ENCODE results near the gene ILK. TPM values are rescaled to one million over a fixed set of nuclear protein-coding genes. Genes with fewer than 3 reads are reported as not detected.
A peak's percentile ranks its signal among the peaks of the same experiment; 100 is the strongest.

Gene ILK
- total and polyA plus RNA-seq, 2 experiments from 2014 or later = 114 to 126 TPM

DNA sequence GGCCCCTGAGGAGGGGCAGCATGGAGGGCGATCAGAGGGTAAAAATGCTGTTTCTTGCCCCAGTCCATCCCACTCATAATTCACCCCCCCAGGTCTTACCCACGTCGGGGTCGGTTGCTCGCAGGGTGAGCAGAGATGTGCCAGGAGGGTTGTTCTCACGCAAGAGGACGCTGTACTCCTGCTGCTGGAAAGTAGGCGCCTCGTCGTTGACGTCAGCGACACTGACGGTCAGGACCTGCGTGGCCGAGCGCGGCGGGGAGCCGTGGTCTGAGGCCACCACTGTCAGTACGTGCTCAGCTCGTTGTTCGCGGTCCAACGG, 26.0 kb downstream of the ILK start:
- WGBS (ENCODE audit: low lambda C conversion rate, missing lambda C conversion rate) = 95% methylated on average over 24 of the region's 24 CpGs
- DNase-seq (ENCODE audit: low spot score) = no peak
- TF ChIP-seq EZH2phosphoT487 (IDR thresholded peaks at IDR 0.05; ENCODE audit: low read depth, severe bottlenecking, unreplicated experiment) (no peak), EZH2 (IDR thresholded peaks at IDR 0.05; ENCODE audit: borderline replicate concordance) (no peak)
- TF ChIP-seq, protein P1, sequence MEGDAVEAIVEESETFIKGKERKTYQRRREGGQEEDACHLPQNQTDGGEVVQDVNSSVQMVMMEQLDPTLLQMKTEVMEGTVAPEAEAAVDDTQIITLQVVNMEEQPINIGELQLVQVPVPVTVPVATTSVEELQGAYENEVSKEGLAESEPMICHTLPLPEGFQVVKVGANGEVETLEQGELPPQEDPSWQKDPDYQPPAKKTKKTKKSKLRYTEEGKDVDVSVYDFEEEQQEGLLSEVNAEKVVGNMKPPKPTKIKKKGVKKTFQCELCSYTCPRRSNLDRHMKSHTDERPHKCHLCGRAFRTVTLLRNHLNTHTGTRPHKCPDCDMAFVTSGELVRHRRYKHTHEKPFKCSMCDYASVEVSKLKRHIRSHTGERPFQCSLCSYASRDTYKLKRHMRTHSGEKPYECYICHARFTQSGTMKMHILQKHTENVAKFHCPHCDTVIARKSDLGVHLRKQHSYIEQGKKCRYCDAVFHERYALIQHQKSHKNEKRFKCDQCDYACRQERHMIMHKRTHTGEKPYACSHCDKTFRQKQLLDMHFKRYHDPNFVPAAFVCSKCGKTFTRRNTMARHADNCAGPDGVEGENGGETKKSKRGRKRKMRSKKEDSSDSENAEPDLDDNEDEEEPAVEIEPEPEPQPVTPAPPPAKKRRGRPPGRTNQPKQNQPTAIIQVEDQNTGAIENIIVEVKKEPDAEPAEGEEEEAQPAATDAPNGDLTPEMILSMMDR (IDR thresholded peaks at IDR 0.05; ENCODE audit: poor library complexity) = no peak
- Histone ChIP-seq H3K9me2 (replicated peaks; ENCODE audit: insufficient read depth) (no peaks in the 10 kb centered on the region), H3K27me3 (peaks cover 8% of the 10 kb centered on the region), H2AFZ (no peak overlapping the region), H4K20me1 (ENCODE audit: insufficient read depth, poor library complexity, severe bottlenecking) (no peaks in the 10 kb centered on the region), H3K9me3 (ENCODE audit: low read depth) (no peaks in the 10 kb centered on the region), H3K79me2 (no peaks in the 10 kb centered on the region), H3K36me3 (replicated peaks; ENCODE audit: insufficient read depth, low read depth) (no peaks in the 10 kb centered on the region), H3K4me2 (no peak overlapping the region), H3K4me3 (no peak overlapping the region), H3K4me1 (ENCODE audit: insufficient read depth) (no peaks in the 10 kb centered on the region), H3K27ac (no peak overlapping the region)

DNA sequence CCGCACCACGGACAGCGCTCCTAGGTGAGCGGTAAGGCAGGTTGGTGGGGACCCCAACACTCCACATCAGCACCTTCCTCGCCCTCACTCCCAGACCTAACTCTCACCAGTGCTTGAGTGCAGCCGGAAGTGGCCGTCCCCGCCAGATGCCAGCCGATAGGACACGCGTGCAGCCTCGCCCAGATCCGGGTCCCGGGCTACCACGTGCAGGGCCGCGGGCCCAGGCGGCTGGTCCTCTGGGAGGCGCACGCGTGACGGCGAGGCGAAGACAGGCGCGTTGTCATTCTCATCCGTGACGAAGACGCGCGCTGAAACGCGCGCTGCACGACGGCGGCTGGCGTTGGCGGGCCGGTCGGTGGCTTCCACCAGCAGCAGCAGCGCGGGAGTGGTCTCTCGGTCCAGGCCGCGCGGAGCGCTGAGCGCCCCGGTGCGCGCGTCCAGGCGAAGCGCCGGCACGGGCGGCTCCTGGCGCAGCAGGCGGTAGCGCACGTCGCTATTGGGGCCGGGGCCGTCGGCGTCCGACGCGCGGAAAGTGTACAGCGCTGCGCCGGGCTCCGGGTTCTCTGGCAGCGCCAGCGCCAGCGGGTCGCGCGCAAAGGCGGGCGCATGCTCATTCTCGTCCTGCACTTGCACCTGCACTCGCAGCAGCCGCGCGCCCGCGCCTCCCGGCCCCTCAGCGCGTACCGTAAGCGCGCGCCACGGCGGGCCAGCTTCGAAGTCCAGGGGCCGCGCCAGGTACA, 26.5 kb downstream of the ILK start:
- Histone ChIP-seq H3K9me3 (ENCODE audit: low read depth) (no peaks in the 10 kb centered on the region), H3K4me2 (peak overlapping the region; percentile 70), H3K36me3 (replicated peaks; ENCODE audit: insufficient read depth, low read depth) (no peaks in the 10 kb centered on the region), H3K4me1 (ENCODE audit: insufficient read depth) (no peaks in the 10 kb centered on the region), H3K27ac (no peak overlapping the region), H3K9me2 (replicated peaks; ENCODE audit: insufficient read depth) (no peaks in the 10 kb centered on the region), H2AFZ (no peak overlapping the region), H3K4me3 (no peak overlapping the region), H3K79me2 (no peaks in the 10 kb centered on the region), H3K27me3 (peaks cover 8% of the 10 kb centered on the region), H4K20me1 (ENCODE audit: insufficient read depth, poor library complexity, severe bottlenecking) (no peaks in the 10 kb centered on the region)
- WGBS (ENCODE audit: low lambda C conversion rate, missing lambda C conversion rate) = 52% methylated on average over 89 of the region's 102 CpGs
- peak; percentile 45 for DNase-seq (ENCODE audit: low spot score)
- TF ChIP-seq EZH2phosphoT487 (IDR thresholded peaks at IDR 0.05; ENCODE audit: low read depth, severe bottlenecking, unreplicated experiment) (no peak), EZH2 (IDR thresholded peaks at IDR 0.05; ENCODE audit: borderline replicate concordance) (no peak)
- TF ChIP-seq, protein P1 (IDR thresholded peaks at IDR 0.05; ENCODE audit: poor library complexity) = no peak

DNA sequence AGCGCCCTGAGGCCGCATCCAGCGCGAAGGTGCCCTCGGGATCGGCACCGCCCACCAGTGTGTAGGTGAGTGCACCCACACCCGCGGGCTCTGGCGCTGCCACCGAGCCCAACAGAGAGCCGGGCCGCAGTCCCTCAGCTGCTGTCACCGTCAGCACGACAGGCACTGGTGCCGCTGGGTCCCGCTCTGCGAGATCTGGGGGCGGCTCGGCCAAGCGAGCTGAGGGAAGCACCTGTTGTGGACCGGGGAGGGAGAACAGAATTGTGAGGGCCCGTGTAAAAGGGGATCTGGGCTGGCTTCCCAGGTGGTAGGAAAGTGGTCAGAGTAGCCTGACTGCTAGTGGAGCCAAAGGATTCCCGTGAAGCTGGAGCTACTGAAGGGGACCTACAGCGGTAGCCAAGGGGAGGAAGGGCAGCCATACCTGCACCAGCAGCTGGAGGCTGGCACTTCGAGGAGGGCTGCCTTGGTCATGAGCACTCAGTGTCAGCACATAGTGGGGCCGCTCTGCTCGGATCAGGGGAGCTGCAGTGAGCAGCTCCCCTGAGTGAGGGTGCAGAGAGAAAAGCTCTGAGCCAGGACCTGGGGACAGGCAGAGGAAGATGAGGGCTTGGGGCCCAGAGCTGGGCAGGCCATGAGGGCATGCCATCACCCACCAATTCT, 27.2 kb downstream of the ILK start:
- Histone ChIP-seq H3K27me3 (peaks cover 8% of the 10 kb centered on the region), H3K4me2 (peak overlapping the region; percentile 70), H2AFZ (no peak overlapping the region), H3K27ac (no peak overlapping the region), H3K4me1 (ENCODE audit: insufficient read depth) (no peaks in the 10 kb centered on the region), H3K4me3 (no peak overlapping the region), H4K20me1 (ENCODE audit: insufficient read depth, poor library complexity, severe bottlenecking) (no peaks in the 10 kb centered on the region), H3K9me2 (replicated peaks; ENCODE audit: insufficient read depth) (no peaks in the 10 kb centered on the region), H3K9me3 (ENCODE audit: low read depth) (no peaks in the 10 kb centered on the region), H3K36me3 (replicated peaks; ENCODE audit: insufficient read depth, low read depth) (no peaks in the 10 kb centered on the region), H3K79me2 (no peaks in the 10 kb centered on the region)
- 60% methylated on average over 28 of the region's 28 CpGs for WGBS (ENCODE audit: low lambda C conversion rate, missing lambda C conversion rate)
- TF ChIP-seq EZH2phosphoT487 (IDR thresholded peaks at IDR 0.05; ENCODE audit: low read depth, severe bottlenecking, unreplicated experiment) (no peak), EZH2 (IDR thresholded peaks at IDR 0.05; ENCODE audit: borderline replicate concordance) (no peak)
- TF ChIP-seq, protein P1 (IDR thresholded peaks at IDR 0.05; ENCODE audit: poor library complexity) = no peak
- no peak for DNase-seq (ENCODE audit: low spot score)
